ENCODE data around the gene EYA2. TPM values are rescaled to one million over a fixed set of nuclear protein-coding genes. Genes with fewer than 3 reads are reported as not detected.

The EYA2 gene
- total and polyA plus RNA-seq, 4 donors, result 1.6 to 4.4 (median 2.1) TPM

DNA sequence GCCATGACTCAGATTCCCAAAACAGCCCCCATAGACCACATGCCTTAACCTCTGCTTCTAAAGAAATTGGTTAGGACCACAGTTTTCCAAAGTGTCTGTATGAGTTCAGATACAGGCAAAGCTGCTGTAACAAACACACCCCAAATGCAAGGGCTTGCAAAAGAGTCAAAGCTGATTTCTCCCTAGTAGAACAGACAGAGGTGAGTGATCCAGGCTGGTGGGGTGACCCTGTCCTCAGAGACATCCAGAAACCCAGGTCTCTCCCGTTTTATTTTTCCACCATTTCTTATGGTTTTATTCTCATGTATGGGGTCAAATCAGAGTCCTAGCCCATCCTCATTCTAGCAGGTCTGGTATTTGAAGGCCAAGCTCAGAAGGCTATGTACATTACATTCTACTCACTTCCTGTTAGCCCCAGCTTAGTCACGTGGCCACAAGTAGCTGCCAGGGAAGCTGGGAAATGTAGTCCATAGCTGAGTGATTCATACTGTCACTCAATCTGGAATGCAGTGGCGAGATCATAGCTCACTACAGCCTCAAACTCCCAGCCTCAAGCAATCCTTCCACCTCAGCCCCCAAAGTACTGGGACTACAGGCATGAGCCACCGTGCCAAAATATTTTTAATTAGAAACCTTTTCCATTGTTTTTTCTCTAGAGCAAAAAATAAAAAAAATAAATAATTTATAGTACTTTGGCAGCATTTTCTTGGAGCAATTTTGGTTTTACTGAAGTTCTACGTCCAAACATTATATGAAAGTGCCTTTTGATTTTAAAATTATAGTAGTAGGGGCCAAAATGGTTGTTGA, 286.6 kb downstream of the EYA2 start:
- TF ChIP-seq, protein P1, sequence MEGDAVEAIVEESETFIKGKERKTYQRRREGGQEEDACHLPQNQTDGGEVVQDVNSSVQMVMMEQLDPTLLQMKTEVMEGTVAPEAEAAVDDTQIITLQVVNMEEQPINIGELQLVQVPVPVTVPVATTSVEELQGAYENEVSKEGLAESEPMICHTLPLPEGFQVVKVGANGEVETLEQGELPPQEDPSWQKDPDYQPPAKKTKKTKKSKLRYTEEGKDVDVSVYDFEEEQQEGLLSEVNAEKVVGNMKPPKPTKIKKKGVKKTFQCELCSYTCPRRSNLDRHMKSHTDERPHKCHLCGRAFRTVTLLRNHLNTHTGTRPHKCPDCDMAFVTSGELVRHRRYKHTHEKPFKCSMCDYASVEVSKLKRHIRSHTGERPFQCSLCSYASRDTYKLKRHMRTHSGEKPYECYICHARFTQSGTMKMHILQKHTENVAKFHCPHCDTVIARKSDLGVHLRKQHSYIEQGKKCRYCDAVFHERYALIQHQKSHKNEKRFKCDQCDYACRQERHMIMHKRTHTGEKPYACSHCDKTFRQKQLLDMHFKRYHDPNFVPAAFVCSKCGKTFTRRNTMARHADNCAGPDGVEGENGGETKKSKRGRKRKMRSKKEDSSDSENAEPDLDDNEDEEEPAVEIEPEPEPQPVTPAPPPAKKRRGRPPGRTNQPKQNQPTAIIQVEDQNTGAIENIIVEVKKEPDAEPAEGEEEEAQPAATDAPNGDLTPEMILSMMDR (IDR thresholded peaks at IDR 0.05; ENCODE audit: control extremely low read depth, extremely low read depth), result no peak
- H3K9ac ChIP-seq (ENCODE audit: insufficient read depth in 1 of 2, low read length in 2 of 2), result no peak overlapping the region
- DNase-seq (peak in 1 of 3 donors; percentile 32), ATAC-seq (ENCODE audit: insufficient read depth, low FRiP score) (no peak)
- no peaks in the 10 kb centered on the region for H3K27me3 ChIP-seq (ENCODE audit: control insufficient read depth in 3 of 3, insufficient read depth in 3 of 3, low read length in 2 of 3)
- H3K4me1 ChIP-seq (ENCODE audit: control insufficient read depth in 5 of 5, insufficient read depth in 5 of 5, low read length in 5 of 5), result peaks cover 0 to 2% (median 0%) of the 10 kb centered on the region in 5 donors
- 78 to 83% methylated on average over 5 of the region's 5 CpGs for WGBS, 2 donors
- H3K4me3 ChIP-seq, result no peak overlapping the region
- H3K27ac ChIP-seq (ENCODE audit: low read depth in 1 of 2, low read length in 1 of 2), result no peak overlapping the region
- no peaks in the 10 kb centered on the region for H3K36me3 ChIP-seq (ENCODE audit: control insufficient read depth in 4 of 4, insufficient read depth in 4 of 4, low read length in 4 of 4)
- H3K9me3 ChIP-seq (ENCODE audit: control insufficient read depth in 4 of 4, insufficient read depth in 3 of 4, low read length in 3 of 4), result no peaks in the 10 kb centered on the region

DNA sequence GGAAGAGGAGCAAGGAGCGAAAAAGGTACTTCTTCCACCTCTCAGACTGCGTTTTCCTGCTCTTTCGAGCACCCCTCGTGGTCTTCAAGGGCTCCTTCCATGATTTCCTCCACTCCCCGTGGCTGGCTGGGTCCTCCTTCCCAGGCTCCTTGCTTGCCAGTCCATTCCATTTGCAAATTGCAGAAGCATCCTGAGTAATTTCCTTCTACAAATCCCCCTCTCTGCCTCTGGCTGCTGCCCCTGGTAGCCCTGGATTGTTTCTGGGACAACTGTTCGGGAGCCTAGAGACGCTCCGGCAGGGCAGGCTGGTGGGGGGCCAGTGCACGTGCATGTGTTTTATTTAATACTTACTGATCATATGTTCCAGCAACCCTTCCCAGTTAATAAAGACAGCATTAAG, 288.7 kb downstream of the EYA2 start:
- no peaks in the 10 kb centered on the region for H3K9me3 ChIP-seq (ENCODE audit: control insufficient read depth in 4 of 4, insufficient read depth in 3 of 4, low read length in 3 of 4)
- H3K4me3 ChIP-seq, result no peak overlapping the region
- ATAC-seq (ENCODE audit: insufficient read depth, low FRiP score) (no peak), DNase-seq (no peak)
- H3K27me3 ChIP-seq (ENCODE audit: control insufficient read depth in 3 of 3, insufficient read depth in 3 of 3, low read length in 2 of 3), result no peaks in the 10 kb centered on the region
- no peak overlapping the region for H3K27ac ChIP-seq (ENCODE audit: low read depth in 1 of 2, low read length in 1 of 2)
- no peak overlapping the region for H3K9ac ChIP-seq (ENCODE audit: insufficient read depth in 1 of 2, low read length in 2 of 2)
- H3K4me1 ChIP-seq (ENCODE audit: control insufficient read depth in 5 of 5, insufficient read depth in 5 of 5, low read length in 5 of 5), result peaks cover 0 to 2% (median 0%) of the 10 kb centered on the region in 5 donors
- 66 to 77% methylated on average over 9 of the region's 9 CpGs for WGBS, 2 donors
- TF ChIP-seq, protein P1 (IDR thresholded peaks at IDR 0.05; ENCODE audit: control extremely low read depth, extremely low read depth), result no peak
- no peaks in the 10 kb centered on the region for H3K36me3 ChIP-seq (ENCODE audit: control insufficient read depth in 4 of 4, insufficient read depth in 4 of 4, low read length in 4 of 4)

DNA sequence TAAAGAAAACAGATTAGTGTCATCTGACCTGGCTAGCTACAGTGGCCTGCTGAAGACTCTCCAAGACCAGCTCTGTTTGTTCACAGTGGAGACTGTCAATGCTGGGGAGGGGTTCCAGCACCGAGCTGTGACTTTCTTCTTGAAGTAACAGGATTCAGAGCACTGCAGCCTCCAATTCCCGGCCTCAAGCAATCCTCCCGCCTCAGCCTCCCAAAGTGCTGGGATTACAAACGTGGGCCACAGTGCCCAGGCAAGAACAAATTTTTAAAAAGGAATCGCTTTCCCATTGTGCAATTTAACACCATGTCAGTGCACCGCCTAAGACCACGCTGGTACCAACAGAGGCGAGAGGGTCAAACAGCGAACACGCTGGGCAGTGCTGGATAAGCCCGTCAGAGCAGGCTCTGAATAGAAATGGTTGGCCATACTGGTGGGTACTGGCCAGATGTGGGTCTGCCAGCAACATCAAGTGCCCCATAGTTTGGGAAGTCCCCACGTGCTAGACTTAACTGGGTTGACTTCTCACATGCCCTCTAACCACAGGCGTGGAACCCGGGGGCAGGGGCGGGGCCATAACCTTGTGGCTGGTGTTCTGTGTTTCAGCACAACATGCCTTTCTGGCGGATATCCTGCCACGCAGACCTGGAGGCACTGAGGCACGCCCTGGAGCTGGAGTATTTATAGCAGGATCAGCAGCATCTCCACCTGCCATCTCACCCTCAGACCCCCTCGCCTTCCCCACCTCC, 293.0 kb downstream of the EYA2 start:
- TF ChIP-seq, protein P1 (IDR thresholded peaks at IDR 0.05; ENCODE audit: control extremely low read depth, extremely low read depth), result no peak
- Histone ChIP-seq H3K9ac (ENCODE audit: insufficient read depth in 1 of 2, low read length in 2 of 2) (no peak overlapping the region), H3K4me1 (ENCODE audit: control insufficient read depth in 5 of 5, insufficient read depth in 5 of 5, low read length in 5 of 5) (peaks cover 0 to 2% (median 0%) of the 10 kb centered on the region in 5 donors), H3K36me3 (ENCODE audit: control insufficient read depth in 4 of 4, insufficient read depth in 4 of 4, low read length in 4 of 4) (no peaks in the 10 kb centered on the region), H3K27ac (ENCODE audit: low read depth in 1 of 2, low read length in 1 of 2) (no peak overlapping the region), H3K9me3 (ENCODE audit: control insufficient read depth in 4 of 4, insufficient read depth in 3 of 4, low read length in 3 of 4) (no peaks in the 10 kb centered on the region), H3K27me3 (ENCODE audit: control insufficient read depth in 3 of 3, insufficient read depth in 3 of 3, low read length in 2 of 3) (no peaks in the 10 kb centered on the region), H3K4me3 (no peak overlapping the region)
- no peak for DNase-seq
- WGBS, 2 donors, result 76 to 77% methylated on average over 19 of the region's 19 CpGs
- no peak for ATAC-seq (ENCODE audit: insufficient read depth, low FRiP score)
